HG03175 (cell line): ENCODE measurements around the gene PTPN4.

Experiments
- ATAC-seq: cut with Tn5 transposase; IDR thresholded peaks from one replicate; pipeline ENCODE4 v1.9.1; 2021; ENCODE audit warnings: mild to moderate bottlenecking, moderate library complexity; ENCODE audit not compliant: unreplicated experiment

The PTPN4 gene

GRCh38 chr2:119852214-119852613, 92.5 kb downstream of the PTPN4 start:
- no peak for ATAC-seq

GRCh38 chr2:119853777-119854399, 94.2 kb downstream of the PTPN4 start:
- ATAC-seq: no peak

- no peak for ATAC-seq
These were observed 96.8 kb downstream of the PTPN4 start for GRCh38 chr2:119856469-119856901.

GRCh38 chr2:119857742-119858141, 98.0 kb downstream of the PTPN4 start:
- no peak for ATAC-seq

GRCh38 chr2:119859528-119859927, 99.8 kb downstream of the PTPN4 start:
- ATAC-seq: no peak

- no peak for ATAC-seq
These were observed 101.2 kb downstream of the PTPN4 start for GRCh38 chr2:119860924-119861323.

GRCh38 chr2:119862127-119862889, 102.6 kb downstream of the PTPN4 start:
- ATAC-seq: peak; percentile 90

- peak; percentile 41 for ATAC-seq
These were observed 104.6 kb downstream of the PTPN4 start for GRCh38 chr2:119864318-119864717.

GRCh38 chr2:119871725-119872124, 112.0 kb downstream of the PTPN4 start:
- ATAC-seq: no peak

GRCh38 chr2:119873350-119874315, 113.9 kb downstream of the PTPN4 start:
- ATAC-seq: no peak

GRCh38 chr2:119879502-119879901, 119.8 kb downstream of the PTPN4 start:
- peak; percentile 78 for ATAC-seq

- ATAC-seq: no peak
These were observed 129.0 kb downstream of the PTPN4 start for GRCh38 chr2:119888680-119889079.

GRCh38 chr2:119897736-119898395, 138.1 kb downstream of the PTPN4 start:
- ATAC-seq: no peak

GRCh38 chr2:119901013-119901412, 141.3 kb downstream of the PTPN4 start:
- no peak for ATAC-seq

GRCh38 chr2:119910566-119910965, 150.8 kb downstream of the PTPN4 start:
- no peak for ATAC-seq

GRCh38 chr2:119914266-119914665, 154.5 kb downstream of the PTPN4 start:
- ATAC-seq: no peak

GRCh38 chr2:119921825-119922224, 162.1 kb downstream of the PTPN4 start:
- ATAC-seq: no peak

- ATAC-seq: no peak
These were observed 163.0 kb downstream of the PTPN4 start for GRCh38 chr2:119922699-119923098.

- ATAC-seq: no peak
These were observed 169.8 kb downstream of the PTPN4 start for GRCh38 chr2:119929537-119929936.

- no peak for ATAC-seq
These were observed 173.1 kb downstream of the PTPN4 start for GRCh38 chr2:119932809-119933208.

- ATAC-seq: no peak
These were observed 174.6 kb downstream of the PTPN4 start for GRCh38 chr2:119934319-119934718.
